Neuronal stem cell (in vitro differentiated cells): ENCODE results near the gene CHST11.
A peak's percentile ranks its signal among the peaks of the same experiment; 100 is the strongest.

Experiments used
- DNase-seq: peaks from one replicate; pipeline ENCODE4 v3.0.0-alpha.2; 2013; ENCODE audit warnings: low spot score
- H2AFZ ChIP-seq: one replicate; pipeline ENCODE4 v1.6.1; 2013; ENCODE audit warnings: mild to moderate bottlenecking, low read length, inconsistent platforms
- H2AK5ac ChIP-seq: 2 replicates; pipeline ENCODE4 v1.6.1; 2013; ENCODE audit warnings: low read depth, mild to moderate bottlenecking, inconsistent platforms, low read length, moderate library complexity, mixed read lengths
- H2BK120ac ChIP-seq: 2 replicates; pipeline ENCODE4 v1.6.1; 2013; ENCODE audit warnings: low read depth, mild to moderate bottlenecking, inconsistent platforms, low read length, moderate library complexity, mixed read lengths
- H2BK12ac ChIP-seq: one replicate; pipeline ENCODE4 v1.6.1; 2013; ENCODE audit warnings: low read length, inconsistent platforms
- H2BK15ac ChIP-seq: 2 replicates; pipeline ENCODE4 v1.6.1; 2013; ENCODE audit warnings: mild to moderate bottlenecking, low read length, inconsistent platforms, mixed read lengths
- H2BK5ac ChIP-seq: one replicate; pipeline ENCODE4 v1.6.1; 2013; ENCODE audit warnings: inconsistent platforms, mild to moderate bottlenecking, low read length, moderate library complexity
- H3K14ac ChIP-seq: one replicate; pipeline ENCODE4 v1.6.1; 2013; ENCODE audit warnings: low read length, inconsistent platforms
- H3K18ac ChIP-seq: 2 replicates; pipeline ENCODE4 v1.6.1; 2013; ENCODE audit warnings: low read length, inconsistent platforms
- H3K23ac ChIP-seq: 2 replicates; pipeline ENCODE4 v1.6.1; 2013; ENCODE audit warnings: low read depth, mild to moderate bottlenecking, mixed read lengths, low read length, inconsistent platforms; ENCODE audit not compliant: poor library complexity
- H3K27ac ChIP-seq: replicated peaks from 3 replicates; pipeline ENCODE4 v1.5.1; 2013; ENCODE audit warnings: low read length, inconsistent platforms
- H3K27me3 ChIP-seq, 3 experiments: 2 replicates each; pipeline ENCODE4 v1.6.1; 2013; ENCODE audit warnings: low read length in 3 of 3, mild to moderate bottlenecking in 2 of 3, inconsistent platforms in 1 of 3, low read depth in 1 of 3, mixed read lengths in 1 of 3, moderate library complexity in 1 of 3; ENCODE audit not compliant: control insufficient read depth in 3 of 3, insufficient read depth in 3 of 3
- H3K36me3 ChIP-seq, 2 donors: replicated peaks in 1 of 2; 2 replicates each; pipeline ENCODE4 v1.6.1; 2013; ENCODE audit warnings: low read length in 2 of 2; ENCODE audit not compliant: control insufficient read depth in 2 of 2, insufficient read depth in 2 of 2
- H3K4ac ChIP-seq: 2 replicates; pipeline ENCODE4 v1.6.1; 2013; ENCODE audit warnings: inconsistent platforms, mild to moderate bottlenecking, low read length, moderate library complexity
- H3K4me1 ChIP-seq, 2 donors: 1 replicate in 1 of 2; 2 replicates in 1 of 2; pipeline ENCODE4 v1.6.1; 2013; ENCODE audit warnings: low read length in 2 of 2, low read depth in 1 of 2; ENCODE audit not compliant: control insufficient read depth in 2 of 2, insufficient read depth in 1 of 2
- H3K4me2 ChIP-seq: one replicate; pipeline ENCODE4 v1.6.1; 2013; ENCODE audit warnings: mild to moderate bottlenecking, low read length, inconsistent platforms; ENCODE audit not compliant: insufficient read depth, poor library complexity, severe bottlenecking
- H3K4me3 ChIP-seq, 2 donors: 2 replicates each; pipeline ENCODE4 v1.5.1; 2013; ENCODE audit warnings: low read length in 2 of 2, mild to moderate bottlenecking in 2 of 2, inconsistent platforms in 1 of 2, moderate library complexity in 1 of 2
- H3K79me1 ChIP-seq: one replicate; pipeline ENCODE4 v1.6.1; 2013; ENCODE audit warnings: low read depth, mild to moderate bottlenecking, inconsistent platforms, low read length, moderate library complexity
- H3K9ac ChIP-seq: one replicate; pipeline ENCODE4 v1.6.1; 2013; ENCODE audit warnings: mild to moderate bottlenecking, low read depth, low read length, inconsistent platforms; ENCODE audit not compliant: poor library complexity
- H3K9me3 ChIP-seq, 2 donors: replicated peaks in 1 of 2; 2 replicates each; pipeline versions ENCODE3 to v1.6.1; 2013; ENCODE audit warnings: low read length in 2 of 2, mild to moderate bottlenecking in 2 of 2, inconsistent platforms in 1 of 2, low read depth in 1 of 2, mixed read lengths in 1 of 2, moderate library complexity in 1 of 2; ENCODE audit not compliant: control insufficient read depth in 2 of 2, insufficient read depth in 1 of 2
- H4K8ac ChIP-seq: one replicate; pipeline ENCODE4 v1.6.1; 2013; ENCODE audit warnings: low read depth, mild to moderate bottlenecking, inconsistent platforms, low read length, moderate library complexity
- H4K91ac ChIP-seq: one replicate; pipeline ENCODE4 v1.6.1; 2013; ENCODE audit warnings: low read length, low read depth, mild to moderate bottlenecking, inconsistent platforms; ENCODE audit not compliant: poor library complexity
- WGBS, 2 donors: extraction: QIAGEN DNeasy Blood & Tissue Kit; methylation state at CpG; one replicate each; pipeline ENCODE4 v1.1.7; 2013; ENCODE audit warnings: missing lambda C conversion rate in 2 of 2, mixed read lengths in 1 of 2; ENCODE audit not compliant: insufficient read length in 2 of 2, insufficient replicate concordance in 1 of 2; ENCODE audit errors: extremely low coverage in 2 of 2; 5-methylcytosine and 5-hydroxymethylcytosine counted together

The CHST11 gene

GRCh38 chr12:104669851-104670337 is 213.1 kb downstream of the CHST11 start:
- no peaks in the 10 kb centered on the region for H3K27me3 ChIP-seq
- no peak overlapping the region for H2AFZ ChIP-seq
- no peak overlapping the region for H3K9ac ChIP-seq
- H3K23ac ChIP-seq = no peak overlapping the region
- H3K9me3 ChIP-seq = no peaks in the 10 kb centered on the region
- no peak for DNase-seq
- no peak overlapping the region for H2BK15ac ChIP-seq
- H3K27ac ChIP-seq = no peak overlapping the region
- H3K4me1 ChIP-seq = peaks cover 22 to 29% of the 10 kb centered on the region in 2 donors
- no peaks in the 10 kb centered on the region for H3K36me3 ChIP-seq
- H2BK120ac ChIP-seq = no peak overlapping the region
- no peaks in the 10 kb centered on the region for H3K79me1 ChIP-seq
- no CpG with 5 or more reads among the region's 6 CpGs for WGBS, 2 donors
- H4K8ac ChIP-seq = no peak overlapping the region
- H3K18ac ChIP-seq = peak overlapping the region; percentile 22
- H2AK5ac ChIP-seq = no peak overlapping the region
- no peak overlapping the region for H2BK5ac ChIP-seq
- no peak overlapping the region for H3K4me2 ChIP-seq
- H4K91ac ChIP-seq = no peak overlapping the region
- H3K4me3 ChIP-seq = no peak overlapping the region
- no peak overlapping the region for H2BK12ac ChIP-seq
- H3K4ac ChIP-seq = no peak overlapping the region
- H3K14ac ChIP-seq = no peak overlapping the region

GRCh38 chr12:104670439-104671408 is 214.0 kb downstream of the CHST11 start:
- H3K9me3 ChIP-seq = peaks cover 0 to 1% of the 10 kb centered on the region in 2 donors
- no peak overlapping the region for H3K9ac ChIP-seq
- H4K91ac ChIP-seq = no peak overlapping the region
- no peak overlapping the region for H4K8ac ChIP-seq
- no peak overlapping the region for H2BK15ac ChIP-seq
- H3K4me3 ChIP-seq = no peak overlapping the region
- H3K27me3 ChIP-seq = no peaks in the 10 kb centered on the region
- H3K4me2 ChIP-seq = no peak overlapping the region
- no peak overlapping the region for H2BK120ac ChIP-seq
- no peak overlapping the region for H2AFZ ChIP-seq
- WGBS, 2 donors = 100% methylated on average over 1 of the region's 6 CpGs; no CpG with 5 or more reads in 1 of the 2 donors
- no peaks in the 10 kb centered on the region for H3K36me3 ChIP-seq
- peaks cover 22 to 29% of the 10 kb centered on the region in 2 donors for H3K4me1 ChIP-seq
- H2AK5ac ChIP-seq = no peak overlapping the region
- no peak for DNase-seq
- no peak overlapping the region for H3K4ac ChIP-seq
- H2BK5ac ChIP-seq = no peak overlapping the region
- H2BK12ac ChIP-seq = no peak overlapping the region
- H3K23ac ChIP-seq = no peak overlapping the region
- no peaks in the 10 kb centered on the region for H3K79me1 ChIP-seq
- H3K27ac ChIP-seq = no peak overlapping the region
- no peak overlapping the region for H3K14ac ChIP-seq
- no peak overlapping the region for H3K18ac ChIP-seq

- Histone ChIP-seq H3K4me1 (peaks cover 22 to 29% of the 10 kb centered on the region in 2 donors), H2AFZ (no peak overlapping the region), H4K8ac (no peak overlapping the region), H3K36me3 (no peaks in the 10 kb centered on the region), H3K4me3 (no peak overlapping the region), H3K9me3 (peaks cover 0 to 2% of the 10 kb centered on the region in 2 donors), H3K18ac (no peak overlapping the region), H4K91ac (no peak overlapping the region), H3K23ac (no peak overlapping the region), H2BK15ac (no peak overlapping the region), H2BK12ac (no peak overlapping the region), H3K27me3 (no peaks in the 10 kb centered on the region), H3K4ac (no peak overlapping the region), H3K9ac (peak overlapping the region; percentile 33), H2BK120ac (no peak overlapping the region), H3K79me1 (no peaks in the 10 kb centered on the region), H3K27ac (no peak overlapping the region), H3K4me2 (no peak overlapping the region), H2AK5ac (no peak overlapping the region), H2BK5ac (no peak overlapping the region), H3K14ac (no peak overlapping the region)
- no peak for DNase-seq
- no CpG with 5 or more reads among the region's 12 CpGs for WGBS, 2 donors
Observed at GRCh38 chr12:104671409-104672095, 214.8 kb downstream of the CHST11 start.

GRCh38 chr12:104672096-104672445 is 215.3 kb downstream of the CHST11 start:
- no peak overlapping the region for H3K27ac ChIP-seq
- no peak overlapping the region for H3K14ac ChIP-seq
- no peaks in the 10 kb centered on the region for H3K27me3 ChIP-seq
- no peak overlapping the region for H3K4me2 ChIP-seq
- H2AFZ ChIP-seq = no peak overlapping the region
- H3K4me1 ChIP-seq = peaks cover 22 to 32% of the 10 kb centered on the region in 2 donors
- H3K9ac ChIP-seq = no peak overlapping the region
- H3K18ac ChIP-seq = peak overlapping the region; percentile 11
- WGBS, 2 donors = no CpG with 5 or more reads among the region's 8 CpGs
- no peak overlapping the region for H2AK5ac ChIP-seq
- no peak overlapping the region for H3K4ac ChIP-seq
- no peak overlapping the region for H2BK12ac ChIP-seq
- H3K9me3 ChIP-seq = peaks cover 0 to 2% of the 10 kb centered on the region in 2 donors
- no peak overlapping the region for H2BK15ac ChIP-seq
- no peaks in the 10 kb centered on the region for H3K79me1 ChIP-seq
- H2BK120ac ChIP-seq = no peak overlapping the region
- no peak for DNase-seq
- H4K8ac ChIP-seq = no peak overlapping the region
- no peak overlapping the region for H2BK5ac ChIP-seq
- H3K4me3 ChIP-seq = no peak overlapping the region
- H4K91ac ChIP-seq = no peak overlapping the region
- no peak overlapping the region for H3K23ac ChIP-seq
- H3K36me3 ChIP-seq = no peaks in the 10 kb centered on the region
